H1 (cell line): Measurements from ENCODE around the gene TENT4A. TPM values are rescaled to one million over a fixed set of nuclear protein-coding genes. Genes with fewer than 3 reads are reported as not detected.
A peak's percentile ranks its signal among the peaks of the same experiment; 100 is the strongest.

Experiments used
- GTF2F1 ChIP-seq: IDR thresholded peaks from 2 replicates; pipeline ENCODE4 v1.6.1; 2012; ENCODE audit warnings: low read depth, low read length, improper control_type of control experiment, borderline replicate concordance
- USF2 ChIP-seq: IDR thresholded peaks from 2 replicates; pipeline ENCODE4 v1.6.1; 2011; ENCODE audit warnings: low read length, improper control_type of control experiment
- polyA plus RNA-seq, 7 experiments: library from polyadenylated mRNA; depleted of rRNA in 3 of 7; stranded (reverse) in 5 of 7; unstranded in 2 of 7; fragments of >200 nt in 5 of 7; fragments of 200-250 nt in 2 of 7; gene quantifications; 1 replicate in 5 of 7; 2 replicates in 1 of 7; 4 replicates in 1 of 7; pipeline versions ENCODE4 v1.2.1 to v1.2.3, GENCODE V29; 2011 to 2013; ENCODE audit warnings: missing spikeins in 2 of 7, mixed read lengths in 2 of 7
- total RNA-seq: library from RNA; stranded (reverse); fragmentation: NEBNext Ultra II Directional; extraction: Animal tissue kit (Norgen Biotek cat#: 25700); gene quantifications from 2 replicates; pipeline ENCODE4 v1.2.1, GENCODE V29; 2021

TENT4A gene
- total and polyA plus RNA-seq, 2 of the 8 experiments (the other 6 are each of a cell fraction or from before 2014, with no cell fraction given): 8.9 to 25.1 TPM

- TF ChIP-seq USF2: 0 out of 2 replicates have a peak, but pooled peaks have one; percentile 2
- TF ChIP-seq GTF2F1: no peak
These were observed 507 bp upstream of the TENT4A start (continued) for GRCh38 chr5:6712577-6713273.
